ENCODE results near the gene MAN1A1.
A peak's percentile ranks its signal among the peaks of the same experiment; 100 is the strongest.

- TF ChIP-seq, protein P1, sequence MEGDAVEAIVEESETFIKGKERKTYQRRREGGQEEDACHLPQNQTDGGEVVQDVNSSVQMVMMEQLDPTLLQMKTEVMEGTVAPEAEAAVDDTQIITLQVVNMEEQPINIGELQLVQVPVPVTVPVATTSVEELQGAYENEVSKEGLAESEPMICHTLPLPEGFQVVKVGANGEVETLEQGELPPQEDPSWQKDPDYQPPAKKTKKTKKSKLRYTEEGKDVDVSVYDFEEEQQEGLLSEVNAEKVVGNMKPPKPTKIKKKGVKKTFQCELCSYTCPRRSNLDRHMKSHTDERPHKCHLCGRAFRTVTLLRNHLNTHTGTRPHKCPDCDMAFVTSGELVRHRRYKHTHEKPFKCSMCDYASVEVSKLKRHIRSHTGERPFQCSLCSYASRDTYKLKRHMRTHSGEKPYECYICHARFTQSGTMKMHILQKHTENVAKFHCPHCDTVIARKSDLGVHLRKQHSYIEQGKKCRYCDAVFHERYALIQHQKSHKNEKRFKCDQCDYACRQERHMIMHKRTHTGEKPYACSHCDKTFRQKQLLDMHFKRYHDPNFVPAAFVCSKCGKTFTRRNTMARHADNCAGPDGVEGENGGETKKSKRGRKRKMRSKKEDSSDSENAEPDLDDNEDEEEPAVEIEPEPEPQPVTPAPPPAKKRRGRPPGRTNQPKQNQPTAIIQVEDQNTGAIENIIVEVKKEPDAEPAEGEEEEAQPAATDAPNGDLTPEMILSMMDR (IDR thresholded peaks at IDR 0.05), result peak; percentile 71 to 87 (median 82)
- TF ChIP-seq POLR2A (IDR thresholded peaks at IDR 0.05), result no peak
Observed at GRCh38 chr6:119129148-119129967, 220.2 kb downstream of the MAN1A1 start.

Data from right lobe of liver (tissue), 4 donors.